GM19468 (cell line): ENCODE results near the gene DMRTA2.

ENCODE experiments used
- ATAC-seq: cut with Tn5 transposase; IDR thresholded peaks from one replicate; pipeline ENCODE4 v1.9.1; 2021; ENCODE audit warnings: mild to moderate bottlenecking, moderate library complexity, moderate number of reproducible peaks; ENCODE audit not compliant: unreplicated experiment; ENCODE audit errors: extremely low read depth

Gene DMRTA2

GRCh38 chr1:50422946-50423669, at the start of gene DMRTA2:
TSS of gene DMRTA2 (minus strand) at chr1:50423443. CDS start at chr1:50421536, 1,907 bp downstream.
- no peak for ATAC-seq

DNA sequence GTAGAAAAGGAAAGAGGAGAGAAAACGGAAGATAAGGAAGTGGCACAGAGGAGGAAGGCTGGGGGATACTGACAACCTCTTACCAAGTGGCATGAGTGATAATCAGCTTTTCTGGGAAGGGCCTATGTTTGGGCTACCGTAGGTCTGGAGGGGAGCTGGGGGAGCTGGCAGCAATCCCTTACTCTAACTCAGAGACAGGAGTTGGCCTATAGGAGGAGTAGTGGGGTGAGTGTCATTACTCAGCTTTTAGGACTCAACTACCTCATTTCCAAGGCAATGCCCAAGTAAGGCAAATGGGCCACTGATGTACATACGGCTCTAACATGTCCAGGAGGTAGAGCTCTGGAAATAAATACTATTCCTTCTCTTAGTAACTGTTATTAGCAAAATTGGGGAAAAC, 48.7 kb upstream of the DMRTA2 start:
- no peak for ATAC-seq

DNA sequence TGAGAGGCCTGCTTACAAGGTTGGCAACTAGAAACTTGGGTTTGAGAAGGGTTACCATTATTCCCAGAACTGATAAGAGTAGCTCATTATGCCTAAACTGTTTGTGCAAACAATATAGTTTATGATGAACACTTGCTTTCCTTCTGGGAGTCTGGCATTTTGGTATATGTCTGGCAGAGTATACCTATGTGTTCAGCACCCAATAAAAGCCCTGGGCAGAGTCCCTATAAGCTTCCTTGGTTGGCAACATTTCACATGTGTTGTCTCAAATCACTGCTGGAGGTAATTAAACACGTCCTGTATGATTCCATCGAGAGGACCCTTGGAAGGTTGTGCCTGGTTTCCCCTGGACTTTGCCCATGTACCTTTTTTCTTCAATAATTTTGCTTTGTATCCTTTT, 39.7 kb upstream of the DMRTA2 start:
- no peak for ATAC-seq

DNA sequence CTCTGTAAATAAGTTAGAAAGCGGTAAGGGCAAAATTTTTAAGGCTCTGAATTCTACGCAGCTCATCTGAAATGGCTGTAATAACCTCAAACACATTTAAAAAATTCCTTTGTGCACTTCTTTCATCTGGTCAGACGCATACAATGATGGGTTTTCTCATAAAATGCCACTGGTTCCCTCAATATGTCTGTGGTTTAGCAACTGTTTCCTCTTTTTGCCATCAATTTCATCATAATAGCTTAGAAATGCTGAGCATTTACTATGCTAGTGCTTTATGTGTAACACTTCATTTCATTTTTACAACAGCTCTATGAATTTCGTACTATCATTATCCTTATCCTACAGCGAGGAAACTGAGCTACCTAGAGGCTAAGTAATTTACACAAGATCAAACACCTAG, 35.3 kb upstream of the DMRTA2 start:
- ATAC-seq = no peak

DNA sequence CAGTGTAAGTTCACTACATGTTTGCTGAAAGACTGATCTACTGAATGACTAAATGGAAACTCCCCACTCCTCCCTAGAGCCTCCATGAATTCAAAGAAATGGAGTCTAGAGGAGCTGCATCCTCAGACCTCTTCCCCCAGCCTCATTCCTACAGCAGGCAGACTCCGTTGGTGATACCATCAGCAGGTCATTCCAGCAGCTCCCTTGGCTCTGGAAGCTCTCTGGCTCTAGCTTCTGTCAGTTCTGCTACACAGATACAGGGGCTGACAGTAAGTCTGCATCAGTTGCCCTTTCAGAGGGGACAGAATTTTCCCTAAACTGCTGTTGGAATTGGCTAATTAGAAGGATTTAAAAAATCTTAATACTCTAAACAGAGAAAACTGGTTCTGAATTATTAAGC, 31.7 kb upstream of the DMRTA2 start:
- ATAC-seq = no peak

GRCh38 chr1:50453266-50453665, 30.0 kb upstream of the DMRTA2 start:
- ATAC-seq = no peak

DNA sequence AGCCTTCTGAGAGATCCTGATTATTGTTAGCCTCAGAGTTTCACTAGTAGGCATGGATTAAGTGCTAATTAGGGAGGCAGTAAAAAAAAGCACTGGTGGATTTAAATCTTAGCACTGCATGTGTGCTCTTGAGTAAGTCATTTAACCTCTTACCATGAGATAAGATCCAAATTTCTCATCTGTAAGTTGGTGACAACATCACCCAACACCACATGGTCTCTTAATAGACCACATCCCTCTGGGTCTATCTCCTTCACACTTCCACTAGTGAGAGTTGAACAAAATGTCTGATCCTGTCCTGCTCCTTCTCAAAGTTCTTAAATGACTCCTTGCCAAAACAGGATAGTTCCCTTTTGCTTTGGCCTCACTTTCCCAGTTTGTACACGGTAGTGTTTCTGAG, 29.5 kb upstream of the DMRTA2 start:
- ATAC-seq = no peak

DNA sequence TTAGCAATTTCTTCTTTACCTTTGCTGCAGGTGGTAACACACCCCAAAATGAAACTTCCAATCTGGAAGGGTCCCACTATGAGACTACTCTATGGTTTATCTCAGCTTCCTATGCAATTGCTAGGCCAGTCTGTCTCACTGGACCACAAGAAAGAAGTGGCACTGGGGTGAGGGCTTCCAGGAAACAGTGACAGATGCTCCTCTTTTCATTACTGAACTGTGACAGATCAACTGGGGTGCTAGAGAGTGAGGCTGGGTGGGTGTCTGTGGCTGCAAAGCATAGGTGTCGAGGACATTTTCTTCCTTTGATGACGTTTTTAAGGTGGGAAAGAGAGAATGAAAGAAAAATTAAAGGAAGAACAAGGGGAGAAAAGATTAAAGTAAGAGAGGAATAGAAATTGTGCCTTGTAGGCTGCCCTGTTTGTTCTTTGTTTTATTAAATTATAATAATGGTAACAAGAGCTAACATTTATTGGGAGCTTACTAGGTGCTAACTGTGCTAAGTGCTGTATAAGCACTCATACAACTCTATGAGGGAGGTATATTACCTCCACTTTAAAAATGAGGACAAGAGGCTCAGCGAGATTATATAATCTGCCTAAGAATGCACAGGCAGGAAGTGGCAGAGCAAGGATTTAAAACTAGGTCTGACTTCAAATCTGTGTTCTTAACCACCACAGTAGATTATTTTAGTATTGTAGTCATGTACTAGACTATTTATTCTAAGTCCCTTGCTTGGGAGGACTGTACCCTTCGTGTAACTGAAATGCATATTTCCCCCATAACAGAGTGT, 27.8 kb upstream of the DMRTA2 start:
- no peak for ATAC-seq

GRCh38 chr1:50447961-50448360, 24.7 kb upstream of the DMRTA2 start:
- ATAC-seq = no peak

DNA sequence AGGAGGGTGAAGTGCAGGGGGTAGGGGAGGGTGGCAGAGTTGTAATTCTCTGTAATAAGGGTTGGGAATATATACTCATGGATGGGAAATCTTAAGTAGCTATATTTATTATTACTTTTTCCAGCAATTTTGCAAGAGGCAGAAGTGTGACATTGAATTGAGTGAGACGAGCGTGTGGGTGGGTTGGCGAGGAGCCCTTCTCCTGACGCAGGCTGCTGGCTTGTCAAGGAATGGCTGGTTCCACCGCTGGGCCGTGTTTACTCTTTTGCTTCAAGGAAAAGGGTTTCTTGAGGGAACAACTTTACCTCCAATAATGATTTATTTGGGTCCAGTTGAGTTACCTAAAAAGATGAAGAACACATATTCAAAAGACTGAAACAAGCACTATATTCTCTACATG, 17.9 kb upstream of the DMRTA2 start:
- ATAC-seq = no peak

DNA sequence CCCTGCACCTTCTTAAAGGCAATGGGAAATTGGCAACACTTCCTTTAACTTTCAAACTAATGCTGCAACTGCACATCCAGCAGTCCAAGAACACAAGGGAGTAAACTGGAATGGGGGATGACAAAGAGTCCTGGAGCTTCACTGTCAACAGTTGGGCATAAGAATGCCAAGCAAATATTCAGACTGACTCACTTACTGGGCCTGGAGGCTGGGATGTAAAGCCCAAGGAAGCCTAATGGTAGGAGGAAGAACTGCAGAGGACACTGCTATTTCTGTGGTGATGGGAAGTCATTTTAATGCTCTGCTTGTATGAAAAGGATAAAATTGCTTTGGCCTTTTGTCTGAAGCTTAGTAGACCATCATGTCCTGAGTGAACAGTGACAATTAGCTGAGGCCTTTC, 15.7 kb upstream of the DMRTA2 start:
- no peak for ATAC-seq

GRCh38 chr1:50436489-50436888, 13.2 kb upstream of the DMRTA2 start:
- no peak for ATAC-seq

DNA sequence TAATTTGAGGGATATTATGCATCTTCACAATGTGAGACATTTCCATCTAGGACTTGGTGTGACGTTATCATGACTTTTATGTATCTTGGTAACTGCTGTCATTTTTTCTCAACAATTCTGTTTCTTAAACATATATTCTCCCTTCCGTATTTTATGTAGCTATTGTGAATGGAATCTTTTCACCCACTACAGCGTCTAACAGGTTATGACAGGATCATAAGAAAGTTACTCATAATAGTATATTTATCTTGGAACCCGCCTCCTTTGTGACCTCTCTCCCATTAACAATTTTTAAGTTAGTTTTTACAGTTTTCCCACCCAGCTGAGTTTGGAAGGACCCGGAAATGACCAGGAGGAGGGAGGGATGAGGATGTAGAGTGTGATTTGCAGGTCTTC, 6.8 kb upstream of the DMRTA2 start:
- ATAC-seq = no peak

DNA sequence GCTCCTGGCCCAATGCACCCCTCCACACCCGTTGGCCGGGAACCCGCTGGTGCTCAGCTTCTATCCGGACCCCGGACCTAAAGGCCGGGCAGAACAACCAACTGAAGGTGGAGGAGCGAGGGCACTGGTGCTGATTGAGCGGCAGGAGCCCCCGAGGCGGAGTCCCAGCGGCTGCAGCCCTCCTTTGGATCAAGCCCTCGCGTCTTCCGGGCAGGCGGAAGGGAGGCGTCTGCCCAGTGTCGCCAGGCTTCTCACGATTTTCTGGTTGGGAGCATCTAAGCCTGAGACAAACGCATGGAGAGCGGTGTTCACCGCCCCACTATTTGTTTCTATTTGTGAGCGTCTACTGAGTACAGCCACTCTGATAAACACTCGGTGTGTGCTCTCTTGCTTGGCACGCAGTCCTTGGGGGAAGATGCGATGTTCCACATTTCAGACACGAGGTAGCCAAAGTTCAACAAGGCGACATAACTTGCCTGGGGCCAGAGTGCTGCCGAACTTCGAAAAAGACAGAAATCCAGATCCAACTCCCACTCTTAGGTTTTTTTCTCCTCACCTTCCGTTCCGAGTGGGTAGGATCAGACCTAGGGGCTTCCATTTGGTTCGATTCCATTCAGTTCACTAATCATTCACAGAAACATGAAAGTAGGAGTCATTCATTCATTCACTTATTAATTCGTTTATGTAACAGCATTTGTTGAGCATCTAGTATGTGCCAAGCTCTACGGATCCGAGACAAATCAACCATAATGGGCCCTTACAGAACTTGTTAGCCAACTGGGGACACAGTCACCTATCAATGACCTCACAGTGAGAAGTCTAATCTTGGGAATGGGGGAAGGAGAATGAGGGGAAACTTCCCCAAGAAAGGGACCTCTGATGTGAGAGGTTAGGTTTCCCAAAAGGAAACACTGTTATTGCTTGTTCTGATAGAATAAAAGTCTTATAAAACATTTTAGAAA, 4.9 kb upstream of the DMRTA2 start:
- ATAC-seq = no peak

GRCh38 chr1:50427086-50427817, 4.0 kb upstream of the DMRTA2 start:
- ATAC-seq = no peak

GRCh38 chr1:50426702-50427085, 3.5 kb upstream of the DMRTA2 start:
- no peak for ATAC-seq

DNA sequence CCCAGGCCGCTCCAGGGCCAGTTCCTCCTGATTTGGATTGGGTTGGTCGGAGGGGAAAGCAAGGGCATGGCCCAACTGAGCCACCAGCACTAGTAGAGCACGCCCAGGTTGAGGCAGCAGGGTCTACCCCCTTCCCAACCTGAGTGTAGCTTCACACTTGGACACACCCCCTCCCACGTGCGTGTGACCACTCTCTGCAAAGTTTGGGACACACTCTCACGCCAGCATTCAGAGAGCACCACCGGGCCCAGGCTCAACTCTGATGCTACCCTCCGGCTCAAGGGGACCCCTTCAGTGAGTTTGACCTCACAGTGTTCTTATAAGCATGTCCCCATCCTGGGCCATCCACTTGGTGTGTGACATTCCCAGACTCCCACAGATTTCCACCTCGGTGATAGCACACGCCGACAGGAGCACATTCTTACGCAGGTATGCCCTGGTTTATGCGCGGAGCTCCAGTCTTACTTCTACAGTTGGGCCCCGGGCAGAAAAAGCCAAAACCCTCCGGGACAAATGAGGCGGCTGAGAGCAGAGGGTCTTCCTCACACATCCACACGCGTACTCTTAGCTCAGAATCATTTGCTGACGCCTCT, 3.0 kb upstream of the DMRTA2 start:
- no peak for ATAC-seq

DNA sequence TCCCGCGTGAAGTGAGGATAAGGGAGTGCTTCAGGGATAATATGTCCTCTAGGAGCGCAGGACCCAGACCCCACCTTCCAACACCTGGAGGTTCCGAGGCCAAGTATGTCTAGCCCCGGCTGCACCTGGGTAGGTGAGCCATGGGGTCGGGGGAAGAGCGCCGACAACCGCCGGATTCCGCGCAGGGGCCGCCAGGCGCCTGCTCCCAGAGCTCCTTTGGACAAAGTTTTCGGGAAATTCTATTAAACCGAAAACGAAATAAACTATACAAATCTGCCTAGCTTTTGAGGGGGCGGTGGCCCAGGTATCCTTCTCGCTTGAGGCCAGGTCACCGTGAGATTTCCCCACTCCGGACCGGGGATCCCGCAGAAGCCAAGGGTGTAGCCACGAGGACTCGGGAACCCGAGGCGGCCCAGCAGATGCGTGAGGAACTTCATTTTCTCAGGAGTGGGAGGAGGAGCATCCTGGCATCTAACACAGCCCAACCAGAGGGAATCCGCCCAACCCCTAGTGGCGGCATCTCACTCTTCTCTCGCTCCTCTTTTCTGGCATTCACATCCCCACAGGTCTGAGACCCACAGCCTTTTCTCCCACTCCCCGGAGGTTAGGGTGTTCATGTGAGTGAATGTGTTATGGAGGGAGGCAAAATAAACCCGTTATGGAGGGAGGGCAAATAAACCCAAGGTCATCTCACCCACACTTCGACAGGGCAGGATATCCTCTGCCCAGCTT, 2.3 kb upstream of the DMRTA2 start:
- ATAC-seq = no peak

DNA sequence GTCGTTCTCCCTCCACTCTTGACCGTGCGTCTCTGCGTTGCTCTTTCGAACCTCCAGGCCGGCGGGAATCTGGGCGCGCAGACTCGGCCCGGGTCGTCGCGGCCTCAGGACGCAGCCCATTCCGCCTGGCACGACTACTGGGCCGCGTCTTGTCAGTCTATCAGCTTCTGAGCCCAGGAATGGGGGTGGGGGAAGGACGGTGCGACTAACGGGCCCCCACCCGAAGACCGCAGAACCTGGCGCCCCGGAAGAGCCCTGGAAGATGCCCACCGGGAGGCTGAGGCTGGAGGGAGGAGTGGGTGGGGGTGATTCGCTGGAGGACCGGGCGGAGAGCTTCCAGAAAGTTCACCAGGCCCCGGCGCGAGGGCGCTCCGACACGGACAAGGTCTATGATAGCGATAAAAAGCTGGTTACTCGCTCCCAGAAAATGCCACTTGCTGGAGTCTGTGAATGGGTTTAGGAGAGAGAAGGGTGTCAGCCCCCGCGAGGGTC, 1.7 kb upstream of the DMRTA2 start:
- ATAC-seq = no peak
